ENCODE measurements around the gene DCC.

DNA sequence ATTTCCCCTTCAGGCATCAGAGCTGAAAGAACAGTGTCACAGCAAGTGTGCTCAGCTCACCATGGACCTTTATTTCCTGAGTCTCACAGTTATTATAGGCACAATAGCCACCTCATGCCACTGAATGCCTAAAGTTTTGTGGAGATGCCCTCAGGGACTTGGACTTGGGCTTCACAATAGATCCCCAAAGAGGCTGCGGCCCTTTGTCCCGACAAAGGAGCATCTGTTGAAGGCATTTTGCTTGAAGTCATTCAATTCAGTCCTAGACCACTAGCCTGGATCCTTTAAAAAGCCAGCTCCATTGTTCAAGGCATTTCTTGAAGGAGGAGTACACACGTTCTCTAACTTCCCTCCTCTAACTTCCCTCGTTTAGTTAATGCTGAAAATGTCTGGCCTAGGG is 125.4 kb downstream of the DCC start:
- TF ChIP-seq GATA3 (IDR thresholded peaks at IDR 0.05; ENCODE audit: low read depth, low read length) = no peak
- TF ChIP-seq GATA2 (IDR thresholded peaks at IDR 0.05; ENCODE audit: low read depth, low read length) = no peak
